ENCODE measurements around the gene BARX2. TPM values are rescaled to one million over a fixed set of nuclear protein-coding genes. Genes with fewer than 3 reads are reported as not detected.

BARX2 gene
- total and polyA plus RNA-seq, 4 experiments from 2014 or later, result not detected

GRCh38 chr11:129390303-129390821 is 14.7 kb downstream of the BARX2 start:
- ChIA-PET CTCF (ENCODE audit: partially characterized antibody) (no interaction called here), POLR2A (ENCODE audit: partially characterized antibody) (no interaction called here)
- H3K4me1 ChIP-seq (ENCODE audit: insufficient read depth, low read length), result no peaks in the 10 kb centered on the region
- Mint-ChIP-seq H3K9me3 (no peaks in the 10 kb centered on the region), H3K4me3 (no peak overlapping the region), H3K4me1 (no peaks in the 10 kb centered on the region), H3K27me3 (peaks cover 14 to 20% of the 10 kb centered on the region in 2 donors), H3K27ac (peak overlapping the region in 1 of 7 donors; percentile 11), H3K36me3 (no peaks in the 10 kb centered on the region)
- intact Hi-C loops (cut with micrococcal nuclease), result no loop called here
- no peaks in the 10 kb centered on the region for H3K36me3 ChIP-seq (ENCODE audit: insufficient read depth, low read length)
- DNase-seq, result no peak
- no peaks in the 10 kb centered on the region for H3K9me3 ChIP-seq (ENCODE audit: control insufficient read depth in 1 of 2, low read length in 2 of 2)
- no peak overlapping the region for H3K27ac ChIP-seq (ENCODE audit: low read depth, low read length)
- H3K27me3 ChIP-seq (ENCODE audit: insufficient read depth, low read length), result no peaks in the 10 kb centered on the region
- no peak overlapping the region for H3K4me3 ChIP-seq (ENCODE audit: low read length in 2 of 2)

- CTCF ChIA-PET (ENCODE audit: partially characterized antibody), result no interaction called here
- H3K4me1 Mint-ChIP-seq, result no peaks in the 10 kb centered on the region
These were observed 15.7 kb downstream of the BARX2 start for GRCh38 chr11:129391360-129391759.

GRCh38 chr11:129391821-129392220 is 16.2 kb downstream of the BARX2 start:
- peaks cover 14 to 20% of the 10 kb centered on the region in 2 donors for H3K27me3 Mint-ChIP-seq
- intact Hi-C loops (cut with micrococcal nuclease), result no loop called here
- Histone ChIP-seq H3K27ac (ENCODE audit: low read depth, low read length) (no peak overlapping the region), H3K4me1 (ENCODE audit: insufficient read depth, low read length) (no peaks in the 10 kb centered on the region), H3K36me3 (ENCODE audit: insufficient read depth, low read length) (no peaks in the 10 kb centered on the region), H3K4me3 (ENCODE audit: low read length in 2 of 2) (no peak overlapping the region), H3K27me3 (ENCODE audit: insufficient read depth, low read length) (no peaks in the 10 kb centered on the region), H3K9me3 (ENCODE audit: control insufficient read depth in 1 of 2, low read length in 2 of 2) (no peaks in the 10 kb centered on the region)
- POLR2A ChIA-PET (ENCODE audit: partially characterized antibody), result no interaction called here
- H3K9me3 Mint-ChIP-seq, result no peaks in the 10 kb centered on the region
- CTCF ChIA-PET (ENCODE audit: partially characterized antibody), result no interaction called here
- DNase-seq, result no peak
- no peak overlapping the region for H3K4me3 Mint-ChIP-seq
- H3K36me3 Mint-ChIP-seq, result no peaks in the 10 kb centered on the region
- H3K4me1 Mint-ChIP-seq, result no peaks in the 10 kb centered on the region
- no peak overlapping the region for H3K27ac Mint-ChIP-seq

More at GRCh38 chr11:129391360-129391759, 15.7 kb downstream of the BARX2 start:
- Histone ChIP-seq H3K27ac (ENCODE audit: low read depth, low read length) (no peak overlapping the region), H3K36me3 (ENCODE audit: insufficient read depth, low read length) (no peaks in the 10 kb centered on the region), H3K9me3 (ENCODE audit: control insufficient read depth in 1 of 2, low read length in 2 of 2) (no peaks in the 10 kb centered on the region), H3K4me1 (ENCODE audit: insufficient read depth, low read length) (no peaks in the 10 kb centered on the region), H3K4me3 (ENCODE audit: low read length in 2 of 2) (no peak overlapping the region), H3K27me3 (ENCODE audit: insufficient read depth, low read length) (no peaks in the 10 kb centered on the region)
- H3K4me3 Mint-ChIP-seq, result no peak overlapping the region
- DNase-seq, result no peak
- H3K27me3 Mint-ChIP-seq, result peaks cover 14 to 20% of the 10 kb centered on the region in 2 donors
- POLR2A ChIA-PET (ENCODE audit: partially characterized antibody), result no interaction called here
- no peaks in the 10 kb centered on the region for H3K9me3 Mint-ChIP-seq
- no peak overlapping the region for H3K27ac Mint-ChIP-seq
- intact Hi-C loops (cut with micrococcal nuclease), result no loop called here
- H3K36me3 Mint-ChIP-seq, result no peaks in the 10 kb centered on the region

GRCh38 chr11:129392995-129393394 is 17.3 kb downstream of the BARX2 start:
- H3K4me1 Mint-ChIP-seq, result no peaks in the 10 kb centered on the region
- Histone ChIP-seq H3K4me1 (ENCODE audit: insufficient read depth, low read length) (no peaks in the 10 kb centered on the region), H3K27me3 (ENCODE audit: insufficient read depth, low read length) (no peaks in the 10 kb centered on the region), H3K4me3 (ENCODE audit: low read length in 2 of 2) (no peak overlapping the region), H3K9me3 (ENCODE audit: control insufficient read depth in 1 of 2, low read length in 2 of 2) (no peaks in the 10 kb centered on the region), H3K36me3 (ENCODE audit: insufficient read depth, low read length) (no peaks in the 10 kb centered on the region), H3K27ac (ENCODE audit: low read depth, low read length) (no peak overlapping the region)
- H3K4me3 Mint-ChIP-seq, result no peak overlapping the region
- DNase-seq, result no peak
- ChIA-PET POLR2A (ENCODE audit: partially characterized antibody) (no interaction called here), CTCF (ENCODE audit: partially characterized antibody) (no interaction called here)
- H3K27ac Mint-ChIP-seq, result no peak overlapping the region
- peaks cover 10 to 21% of the 10 kb centered on the region in 2 donors for H3K27me3 Mint-ChIP-seq
- peaks cover 0 to 3% (median 0%) of the 10 kb centered on the region in 8 donors for H3K9me3 Mint-ChIP-seq
- no peaks in the 10 kb centered on the region for H3K36me3 Mint-ChIP-seq
- intact Hi-C loops (cut with micrococcal nuclease), result no loop called here

- no peaks in the 10 kb centered on the region for H3K27me3 ChIP-seq (ENCODE audit: insufficient read depth, low read length)
- no peaks in the 10 kb centered on the region for H3K9me3 ChIP-seq (ENCODE audit: control insufficient read depth in 1 of 2, low read length in 2 of 2)
- Mint-ChIP-seq H3K9me3 (peaks cover 0 to 3% (median 1%) of the 10 kb centered on the region in 8 donors), H3K27me3 (peaks cover 10 to 26% of the 10 kb centered on the region in 2 donors), H3K4me1 (no peaks in the 10 kb centered on the region), H3K4me3 (no peak overlapping the region), H3K36me3 (no peaks in the 10 kb centered on the region), H3K27ac (no peak overlapping the region)
- no peaks in the 10 kb centered on the region for H3K4me1 ChIP-seq (ENCODE audit: insufficient read depth, low read length)
- H3K4me3 ChIP-seq (ENCODE audit: low read length in 2 of 2), result no peak overlapping the region
- H3K27ac ChIP-seq (ENCODE audit: low read depth, low read length), result no peak overlapping the region
- ChIA-PET POLR2A (ENCODE audit: partially characterized antibody) (no interaction called here), CTCF (ENCODE audit: partially characterized antibody) (no interaction called here)
- no peak for DNase-seq
- intact Hi-C loops (cut with micrococcal nuclease), result no loop called here
- H3K36me3 ChIP-seq (ENCODE audit: insufficient read depth, low read length), result no peaks in the 10 kb centered on the region
These were observed 19.1 kb downstream of the BARX2 start for GRCh38 chr11:129394709-129395108.

- DNase-seq, result no peak
- ChIA-PET POLR2A (ENCODE audit: partially characterized antibody) (no interaction called here), CTCF (ENCODE audit: partially characterized antibody) (no interaction called here)
- Mint-ChIP-seq H3K27ac (no peak overlapping the region), H3K4me3 (no peak overlapping the region), H3K36me3 (no peaks in the 10 kb centered on the region), H3K4me1 (no peaks in the 10 kb centered on the region), H3K27me3 (peaks cover 4 to 18% of the 10 kb centered on the region in 2 donors), H3K9me3 (peaks cover 0 to 3% (median 1%) of the 10 kb centered on the region in 8 donors)
- Histone ChIP-seq H3K36me3 (ENCODE audit: insufficient read depth, low read length) (no peaks in the 10 kb centered on the region), H3K4me1 (ENCODE audit: insufficient read depth, low read length) (no peaks in the 10 kb centered on the region), H3K9me3 (ENCODE audit: control insufficient read depth in 1 of 2, low read length in 2 of 2) (no peaks in the 10 kb centered on the region), H3K27ac (ENCODE audit: low read depth, low read length) (no peak overlapping the region), H3K4me3 (ENCODE audit: low read length in 2 of 2) (no peak overlapping the region), H3K27me3 (ENCODE audit: insufficient read depth, low read length) (no peaks in the 10 kb centered on the region)
- intact Hi-C loops (cut with micrococcal nuclease), result no loop called here
These were observed 19.8 kb downstream of the BARX2 start for GRCh38 chr11:129395432-129395831.

- no peaks in the 10 kb centered on the region for H3K36me3 ChIP-seq (ENCODE audit: insufficient read depth, low read length)
- H3K4me1 ChIP-seq (ENCODE audit: insufficient read depth, low read length), result no peaks in the 10 kb centered on the region
- H3K4me3 Mint-ChIP-seq, result no peak overlapping the region
- no peaks in the 10 kb centered on the region for H3K36me3 Mint-ChIP-seq
- peaks cover 2 to 18% of the 10 kb centered on the region in 2 donors for H3K27me3 Mint-ChIP-seq
- H3K27ac Mint-ChIP-seq, result no peak overlapping the region
- no peaks in the 10 kb centered on the region for H3K4me1 Mint-ChIP-seq
- no peaks in the 10 kb centered on the region for H3K9me3 ChIP-seq (ENCODE audit: control insufficient read depth in 1 of 2, low read length in 2 of 2)
- ChIA-PET CTCF (ENCODE audit: partially characterized antibody) (no interaction called here), POLR2A (ENCODE audit: partially characterized antibody) (no interaction called here)
- H3K9me3 Mint-ChIP-seq, result peaks cover 0 to 3% (median 1%) of the 10 kb centered on the region in 8 donors
- H3K27ac ChIP-seq (ENCODE audit: low read depth, low read length), result no peak overlapping the region
- no peak for DNase-seq
- intact Hi-C loops (cut with micrococcal nuclease), result no loop called here
- no peaks in the 10 kb centered on the region for H3K27me3 ChIP-seq (ENCODE audit: insufficient read depth, low read length)
- no peak overlapping the region for H3K4me3 ChIP-seq (ENCODE audit: low read length in 2 of 2)
These were observed 20.2 kb downstream of the BARX2 start for GRCh38 chr11:129395883-129396282.

- Mint-ChIP-seq H3K4me3 (no peak overlapping the region), H3K4me1 (no peaks in the 10 kb centered on the region), H3K36me3 (no peaks in the 10 kb centered on the region), H3K27me3 (peaks cover 2 to 14% of the 10 kb centered on the region in 2 donors), H3K27ac (no peak overlapping the region), H3K9me3 (peaks cover 0 to 3% (median 2%) of the 10 kb centered on the region in 8 donors)
- ChIA-PET CTCF (ENCODE audit: partially characterized antibody) (no interaction called here), POLR2A (ENCODE audit: partially characterized antibody) (no interaction called here)
- Histone ChIP-seq H3K4me1 (ENCODE audit: insufficient read depth, low read length) (no peaks in the 10 kb centered on the region), H3K4me3 (ENCODE audit: low read length in 2 of 2) (no peak overlapping the region), H3K36me3 (ENCODE audit: insufficient read depth, low read length) (no peaks in the 10 kb centered on the region), H3K9me3 (ENCODE audit: control insufficient read depth in 1 of 2, low read length in 2 of 2) (no peaks in the 10 kb centered on the region), H3K27ac (ENCODE audit: low read depth, low read length) (no peak overlapping the region), H3K27me3 (ENCODE audit: insufficient read depth, low read length) (no peaks in the 10 kb centered on the region)
- intact Hi-C loops (cut with micrococcal nuclease), result no loop called here
- DNase-seq, result no peak
These were observed 20.8 kb downstream of the BARX2 start for GRCh38 chr11:129396454-129396853.
